ENCODE results near the gene BEAN1. TPM values are rescaled to one million over a fixed set of nuclear protein-coding genes. Genes with fewer than 3 reads are reported as not detected.
A peak's percentile ranks its signal among the peaks of the same experiment; 100 is the strongest.

The BEAN1 gene
- total RNA-seq, 1 donor from 2014 or later = 3.7 TPM

GRCh38 chr16:66428682-66429251 lies 1.7 kb downstream of the BEAN1 start:
- peak overlapping the region; percentile 5 for H3K4me3 Mint-ChIP-seq (ENCODE audit: unreplicated experiment)
- no peaks in the 10 kb centered on the region for H3K9me3 Mint-ChIP-seq (ENCODE audit: low read depth)
- peaks cover 9% of the 10 kb centered on the region for H3K27me3 Mint-ChIP-seq (ENCODE audit: low read depth)
- no peak for DNase-seq (ENCODE audit: low spot score)
- TF ChIP-seq, protein P1, sequence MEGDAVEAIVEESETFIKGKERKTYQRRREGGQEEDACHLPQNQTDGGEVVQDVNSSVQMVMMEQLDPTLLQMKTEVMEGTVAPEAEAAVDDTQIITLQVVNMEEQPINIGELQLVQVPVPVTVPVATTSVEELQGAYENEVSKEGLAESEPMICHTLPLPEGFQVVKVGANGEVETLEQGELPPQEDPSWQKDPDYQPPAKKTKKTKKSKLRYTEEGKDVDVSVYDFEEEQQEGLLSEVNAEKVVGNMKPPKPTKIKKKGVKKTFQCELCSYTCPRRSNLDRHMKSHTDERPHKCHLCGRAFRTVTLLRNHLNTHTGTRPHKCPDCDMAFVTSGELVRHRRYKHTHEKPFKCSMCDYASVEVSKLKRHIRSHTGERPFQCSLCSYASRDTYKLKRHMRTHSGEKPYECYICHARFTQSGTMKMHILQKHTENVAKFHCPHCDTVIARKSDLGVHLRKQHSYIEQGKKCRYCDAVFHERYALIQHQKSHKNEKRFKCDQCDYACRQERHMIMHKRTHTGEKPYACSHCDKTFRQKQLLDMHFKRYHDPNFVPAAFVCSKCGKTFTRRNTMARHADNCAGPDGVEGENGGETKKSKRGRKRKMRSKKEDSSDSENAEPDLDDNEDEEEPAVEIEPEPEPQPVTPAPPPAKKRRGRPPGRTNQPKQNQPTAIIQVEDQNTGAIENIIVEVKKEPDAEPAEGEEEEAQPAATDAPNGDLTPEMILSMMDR (IDR thresholded peaks at IDR 0.05) = no peak
- peaks cover 2% of the 10 kb centered on the region for H3K36me3 Mint-ChIP-seq (ENCODE audit: low read depth)
- peaks cover 8% of the 10 kb centered on the region for H3K4me1 Mint-ChIP-seq (ENCODE audit: low read depth)
- no peak overlapping the region for H3K27ac Mint-ChIP-seq (ENCODE audit: unreplicated experiment)

DNA sequence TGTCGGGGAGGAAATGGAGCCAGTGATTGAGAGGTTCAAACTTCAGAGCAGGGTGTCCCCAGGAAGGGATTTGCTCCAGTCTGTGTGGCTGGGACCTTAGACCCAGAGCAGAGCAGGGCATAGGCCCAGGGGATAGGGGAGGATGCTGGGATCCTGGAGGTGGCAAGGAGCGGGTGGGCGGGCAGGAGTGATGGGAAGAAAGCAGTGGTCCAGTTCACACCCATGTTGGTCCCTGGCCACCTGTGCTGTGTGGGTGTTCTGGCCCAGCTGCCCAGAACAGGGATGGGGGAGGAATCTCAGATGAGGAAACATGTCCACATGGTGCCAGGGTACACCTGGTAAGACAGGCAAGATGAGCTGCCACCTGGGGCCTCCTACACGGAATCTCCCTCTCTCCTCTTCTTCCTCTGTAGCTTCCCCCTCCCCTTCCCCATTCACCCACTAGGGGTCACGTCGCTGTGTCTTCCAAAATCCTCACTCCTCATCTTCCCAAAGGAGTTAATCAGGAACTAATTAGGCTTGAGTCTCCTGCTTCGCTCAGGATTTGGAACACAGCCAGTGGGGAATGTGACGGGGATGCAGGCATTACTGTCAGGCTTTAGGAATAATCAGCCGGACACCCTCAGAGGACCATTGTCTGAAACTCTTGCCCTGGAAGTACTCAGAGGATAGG lies 2.3 kb downstream of the BEAN1 start:
- Mint-ChIP-seq H3K9me3 (ENCODE audit: low read depth) (no peaks in the 10 kb centered on the region), H3K4me1 (ENCODE audit: low read depth) (peaks cover 9% of the 10 kb centered on the region), H3K4me3 (ENCODE audit: unreplicated experiment) (no peak overlapping the region), H3K27ac (ENCODE audit: unreplicated experiment) (no peak overlapping the region), H3K27me3 (ENCODE audit: low read depth) (peaks cover 9% of the 10 kb centered on the region), H3K36me3 (ENCODE audit: low read depth) (peaks cover 2% of the 10 kb centered on the region)
- no peak for DNase-seq (ENCODE audit: low spot score)
- TF ChIP-seq, protein P1 (IDR thresholded peaks at IDR 0.05) = no peak

- Mint-ChIP-seq H3K9me3 (ENCODE audit: low read depth) (no peaks in the 10 kb centered on the region), H3K4me1 (ENCODE audit: low read depth) (peaks cover 9% of the 10 kb centered on the region), H3K27ac (ENCODE audit: unreplicated experiment) (no peak overlapping the region), H3K4me3 (ENCODE audit: unreplicated experiment) (no peak overlapping the region), H3K36me3 (ENCODE audit: low read depth) (peaks cover 2% of the 10 kb centered on the region), H3K27me3 (ENCODE audit: low read depth) (peaks cover 9% of the 10 kb centered on the region)
- TF ChIP-seq, protein P1 (IDR thresholded peaks at IDR 0.05) = no peak
- no peak for DNase-seq (ENCODE audit: low spot score)
These were observed 3.1 kb downstream of the BEAN1 start for GRCh38 chr16:66430214-66430613.

GRCh38 chr16:66431760-66432159 lies 4.7 kb downstream of the BEAN1 start:
- peaks cover 5% of the 10 kb centered on the region for H3K27me3 Mint-ChIP-seq (ENCODE audit: low read depth)
- no peak for DNase-seq (ENCODE audit: low spot score)

DNA sequence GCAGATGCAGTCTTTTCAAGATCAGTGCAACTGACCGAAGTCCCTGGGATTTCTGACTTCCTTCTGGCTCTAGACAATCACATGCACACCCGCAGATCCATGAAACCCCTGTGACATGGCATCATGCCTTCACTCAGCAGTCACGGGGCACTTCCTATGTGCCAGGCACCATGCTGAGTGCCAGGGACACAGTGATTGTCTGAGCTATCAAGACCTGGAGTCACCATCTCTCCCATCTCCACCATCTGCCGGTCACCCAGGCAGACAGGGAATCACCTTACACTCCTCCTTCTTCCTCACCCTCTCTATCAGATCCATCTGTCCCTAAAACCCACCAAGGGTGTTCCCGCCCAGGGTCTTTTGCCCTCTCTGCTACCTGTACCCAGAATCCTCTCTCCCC lies 5.3 kb downstream of the BEAN1 start:
- Mint-ChIP-seq H3K27me3 (ENCODE audit: low read depth) (peaks cover 5% of the 10 kb centered on the region), H3K4me1 (ENCODE audit: low read depth) (peaks cover 7% of the 10 kb centered on the region), H3K27ac (ENCODE audit: unreplicated experiment) (no peak overlapping the region), H3K9me3 (ENCODE audit: low read depth) (no peaks in the 10 kb centered on the region), H3K36me3 (ENCODE audit: low read depth) (peaks cover 2% of the 10 kb centered on the region), H3K4me3 (ENCODE audit: unreplicated experiment) (no peak overlapping the region)
- TF ChIP-seq, protein P1 (IDR thresholded peaks at IDR 0.05) = no peak
- no peak for DNase-seq (ENCODE audit: low spot score)

More at GRCh38 chr16:66431760-66432159, 4.7 kb downstream of the BEAN1 start:
- Mint-ChIP-seq H3K9me3 (ENCODE audit: low read depth) (no peaks in the 10 kb centered on the region), H3K4me1 (ENCODE audit: low read depth) (peaks cover 7% of the 10 kb centered on the region), H3K4me3 (ENCODE audit: unreplicated experiment) (no peak overlapping the region), H3K36me3 (ENCODE audit: low read depth) (peaks cover 2% of the 10 kb centered on the region), H3K27ac (ENCODE audit: unreplicated experiment) (no peak overlapping the region)
- TF ChIP-seq, protein P1 (IDR thresholded peaks at IDR 0.05) = no peak

Data from chondrocyte (in vitro differentiated cells).